Measurements from ENCODE around the gene SF3B2. TPM values are rescaled to one million over a fixed set of nuclear protein-coding genes. Genes with fewer than 3 reads are reported as not detected.

The SF3B2 gene
- total RNA-seq, 1 experiment from 2014 or later = 358 TPM

DNA sequence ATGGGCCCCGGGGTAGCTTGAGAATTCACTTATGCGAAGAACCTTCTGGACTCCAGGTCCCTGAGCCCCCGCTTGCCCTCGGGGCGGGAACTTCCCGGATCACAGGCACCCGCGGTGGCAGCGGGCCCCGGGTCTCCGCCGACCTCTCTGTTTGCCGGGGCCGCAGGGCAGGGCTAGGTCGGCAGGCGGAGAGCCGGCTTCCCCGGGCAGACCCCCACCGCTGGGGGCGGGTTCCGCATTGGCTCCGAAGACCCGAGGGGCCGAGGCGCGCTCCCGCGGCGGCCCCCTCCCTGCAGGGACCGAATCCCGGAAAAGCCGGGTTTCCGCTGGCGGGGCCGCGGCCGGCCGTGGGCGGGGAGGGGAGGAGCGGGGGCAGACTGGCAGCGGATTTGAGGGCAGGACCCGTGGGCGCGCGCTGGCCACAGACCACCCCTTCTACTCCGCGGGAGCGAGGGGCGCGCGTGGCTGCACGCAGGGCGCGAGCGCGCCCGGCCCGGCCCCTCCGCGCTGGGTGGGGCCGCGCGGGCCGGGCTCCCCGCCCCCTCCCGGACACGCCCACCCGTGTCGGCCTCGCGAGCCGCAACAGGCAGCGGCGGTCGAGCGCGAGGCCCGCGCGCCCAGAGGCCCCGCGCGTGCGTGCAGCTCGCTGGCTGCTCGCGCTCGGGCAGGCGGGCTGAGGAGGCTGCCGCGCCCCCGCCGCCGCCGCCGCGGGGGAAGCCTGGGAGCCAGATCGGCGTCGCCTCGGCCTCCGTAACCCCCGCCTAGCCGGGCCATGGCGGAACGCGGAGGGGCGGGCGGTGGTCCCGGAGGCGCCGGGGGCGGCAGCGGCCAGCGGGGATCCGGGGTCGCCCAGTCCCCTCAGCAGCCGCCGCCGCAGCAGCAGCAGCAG is 17.8 kb downstream of the SF3B2 start, which contains the start of gene PACS1:
TSS of gene PACS1 (plus strand) at position 558 of the 889 bp plus-strand sequence. CDS start at position 773, 215 bp downstream.
- Histone ChIP-seq H3K4me3 (ENCODE audit: low read depth, low read length, poor library complexity, severe bottlenecking) (peak within 1 kb of the TSS; percentile 84), H3K9me3 (ENCODE audit: low read depth, low read length, poor library complexity, severe bottlenecking) (no peaks in the 10 kb centered on the region), H3K27me3 (replicated peaks; ENCODE audit: insufficient read depth, low read depth, low read length, poor library complexity) (no peaks in the 10 kb centered on the region), H3K4me1 (ENCODE audit: insufficient read depth, low read length, poor library complexity, severe bottlenecking) (peaks cover 34% of the 10 kb centered on the region), H3K36me3 (ENCODE audit: insufficient read depth, low read length, poor library complexity, severe bottlenecking) (peaks cover 48% of the 10 kb centered on the region), H3K27ac (ENCODE audit: low read depth, low read length, poor library complexity, severe bottlenecking) (peak within 1 kb of the TSS; percentile 87)
- POLR2A ChIA-PET (ENCODE audit: low non-redundant PET) = no interaction called here
- peak; percentile 86 for DNase-seq (ENCODE audit: low spot score)
- intact Hi-C loops (cut with micrococcal nuclease; ENCODE audit: unreplicated experiment) = loop anchor here (2.0 to 5.0 kb wide), 2 partner anchors 47 to 65 kb away; no protein-coding TSS in a partner anchor
- BruUV-seq (replicated peaks) = no TSS peak
- no peak for TF ChIP-seq EZH2 (IDR thresholded peaks at IDR 0.05; ENCODE audit: borderline replicate concordance, low read depth, low read length, poor library complexity, severe bottlenecking)
- TF ChIP-seq CTCF (conservative IDR thresholded peaks at IDR 0.05; ENCODE audit: low read depth, low read length) = no peak
- CTCF ChIA-PET = interaction anchor here (1.0 kb wide), 1 partner anchor 18 kb away, joined by 3 read pairs; the partner anchor contains the start of gene SF3B2

DNA sequence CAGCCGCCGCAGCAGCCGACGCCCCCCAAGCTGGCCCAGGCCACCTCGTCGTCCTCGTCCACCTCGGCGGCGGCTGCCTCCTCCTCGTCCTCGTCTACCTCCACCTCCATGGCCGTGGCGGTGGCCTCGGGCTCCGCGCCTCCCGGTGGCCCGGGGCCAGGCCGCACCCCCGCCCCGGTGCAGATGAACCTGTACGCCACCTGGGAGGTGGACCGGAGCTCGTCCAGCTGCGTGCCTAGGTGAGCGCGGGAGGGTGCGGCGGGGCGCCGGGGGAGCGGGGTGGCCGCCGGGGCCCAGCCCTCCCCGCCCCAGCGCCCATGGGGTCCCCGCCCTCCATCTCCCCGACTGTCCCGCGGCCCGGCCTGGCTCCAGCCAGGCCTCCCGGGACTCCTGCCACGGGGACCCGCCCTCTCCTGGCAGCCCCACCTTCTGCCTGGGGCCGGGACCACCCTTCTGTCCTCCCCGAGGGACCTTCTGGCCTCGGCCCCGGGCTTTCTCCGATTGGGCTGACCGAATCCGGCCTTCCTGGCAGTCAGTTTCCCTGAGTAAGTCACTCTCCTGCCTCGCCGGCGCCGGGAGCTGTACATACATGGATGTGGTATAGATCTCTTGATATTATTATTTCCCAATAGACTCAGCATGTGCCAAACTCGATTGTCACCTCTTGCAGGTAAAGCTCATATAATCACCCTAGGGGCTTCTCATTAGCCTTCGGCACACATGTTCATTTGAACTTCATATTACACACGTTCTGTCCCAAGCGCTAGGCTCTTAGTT is 18.6 kb downstream of the SF3B2 start:
- Histone ChIP-seq H3K27me3 (replicated peaks; ENCODE audit: insufficient read depth, low read depth, low read length, poor library complexity) (no peaks in the 10 kb centered on the region), H3K4me1 (ENCODE audit: insufficient read depth, low read length, poor library complexity, severe bottlenecking) (peaks cover 34% of the 10 kb centered on the region), H3K9me3 (ENCODE audit: low read depth, low read length, poor library complexity, severe bottlenecking) (no peaks in the 10 kb centered on the region), H3K4me3 (ENCODE audit: low read depth, low read length, poor library complexity, severe bottlenecking) (peak overlapping the region; percentile 84), H3K27ac (ENCODE audit: low read depth, low read length, poor library complexity, severe bottlenecking) (peak overlapping the region; percentile 79), H3K36me3 (ENCODE audit: insufficient read depth, low read length, poor library complexity, severe bottlenecking) (peaks cover 40% of the 10 kb centered on the region)
- TF ChIP-seq CTCF (conservative IDR thresholded peaks at IDR 0.05; ENCODE audit: low read depth, low read length) (no peak), EZH2 (IDR thresholded peaks at IDR 0.05; ENCODE audit: borderline replicate concordance, low read depth, low read length, poor library complexity, severe bottlenecking) (no peak)
- intact Hi-C loops (cut with micrococcal nuclease; ENCODE audit: unreplicated experiment) = loop anchor here (5.0 kb wide), 1 partner anchor 47 kb away; no protein-coding TSS in a partner anchor
- POLR2A ChIA-PET (ENCODE audit: low non-redundant PET) = no interaction called here
- CTCF ChIA-PET = interaction anchor here (0.5 to 1.1 kb wide), 3 partner anchors 63 to 183 kb away, joined by 3 to 4 read pairs (median 4); partner anchors contain the start of gene FIBP
- no TSS peak for BruUV-seq (replicated peaks)
- peak; percentile 35 for DNase-seq (ENCODE audit: low spot score)

- ChIA-PET POLR2A (ENCODE audit: low non-redundant PET) (no interaction called here), CTCF (interaction anchor here (1.1 kb wide), 2 partner anchors 62 to 64 kb away, joined by 3 to 4 read pairs; no protein-coding TSS in a partner anchor)
- DNase-seq (ENCODE audit: low spot score) = peak; percentile 32
- TF ChIP-seq CTCF (conservative IDR thresholded peaks at IDR 0.05; ENCODE audit: low read depth, low read length) (no peak), EZH2 (IDR thresholded peaks at IDR 0.05; ENCODE audit: borderline replicate concordance, low read depth, low read length, poor library complexity, severe bottlenecking) (no peak)
- no TSS peak for BruUV-seq (replicated peaks)
- H3K4me1 ChIP-seq (ENCODE audit: insufficient read depth, low read length, poor library complexity, severe bottlenecking) = peaks cover 34% of the 10 kb centered on the region
- H3K9me3 ChIP-seq (ENCODE audit: low read depth, low read length, poor library complexity, severe bottlenecking) = no peaks in the 10 kb centered on the region
- H3K4me3 ChIP-seq (ENCODE audit: low read depth, low read length, poor library complexity, severe bottlenecking) = peak overlapping the region; percentile 84
- intact Hi-C loops (cut with micrococcal nuclease; ENCODE audit: unreplicated experiment) = loop anchor here (5.0 kb wide), 1 partner anchor 46 kb away; no protein-coding TSS in a partner anchor
- H3K27me3 ChIP-seq (replicated peaks; ENCODE audit: insufficient read depth, low read depth, low read length, poor library complexity) = no peaks in the 10 kb centered on the region
- peaks cover 34% of the 10 kb centered on the region for H3K36me3 ChIP-seq (ENCODE audit: insufficient read depth, low read length, poor library complexity, severe bottlenecking)
- peak overlapping the region; percentile 79 for H3K27ac ChIP-seq (ENCODE audit: low read depth, low read length, poor library complexity, severe bottlenecking)
These were observed 19.2 kb downstream of the SF3B2 start for GRCh38 chr11:66071381-66071801.
